GM23248 (cell line): Measurements from ENCODE around the gene CALM1.

ENCODE experiments used
- EZH2 ChIP-seq: fragments of 200-600 bp; sonication (generic); IDR thresholded peaks from 2 replicates; pipeline ENCODE4 v1.6.1; 2018; ENCODE audit warnings: antibody characterized with exemption, mild to moderate bottlenecking; ENCODE audit not compliant: insufficient read depth, poor library complexity, severe bottlenecking
- EZH2phosphoT487 ChIP-seq: fragments of 200-600 bp; sonication (generic); IDR thresholded peaks from 2 replicates; pipeline ENCODE4 v1.6.1; 2018; ENCODE audit warnings: antibody characterized with exemption, moderate library complexity, mild to moderate bottlenecking, low read depth; ENCODE audit not compliant: insufficient read depth

- no peak for TF ChIP-seq EZH2
- no peak for TF ChIP-seq EZH2phosphoT487
Measured at GRCh38 chr14:90362558-90362896, 34.3 kb upstream of the CALM1 start.
